ENCODE results near the gene RALGPS2. TPM values are rescaled to one million over a fixed set of nuclear protein-coding genes. Genes with fewer than 3 reads are reported as not detected.

The RALGPS2 gene
- total RNA-seq, 1 donor from 2014 or later = 207 TPM

DNA sequence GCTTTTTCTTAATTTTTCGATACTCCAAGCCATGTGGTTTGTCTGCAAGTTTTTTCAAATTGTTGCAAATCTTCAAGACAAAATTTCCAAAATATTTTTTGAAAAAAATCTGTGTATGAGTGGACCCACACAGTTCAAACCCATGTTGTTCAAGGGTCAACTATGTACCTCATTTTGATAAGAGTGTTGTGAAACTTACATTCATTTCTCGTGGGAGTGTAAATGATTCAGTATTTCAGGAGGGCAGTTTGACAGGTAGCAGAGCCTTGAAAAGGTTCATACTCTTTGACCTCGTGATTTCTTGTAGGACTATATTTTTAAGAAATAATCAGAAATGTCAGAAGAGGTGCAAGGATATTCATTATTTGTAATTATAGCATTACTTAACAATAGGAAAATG lies 77.8 kb downstream of the RALGPS2 start:
- no peaks in the 10 kb centered on the region for H3K9me3 Mint-ChIP-seq
- POLR2A ChIA-PET = no interaction called here
- TF ChIP-seq, protein P1, sequence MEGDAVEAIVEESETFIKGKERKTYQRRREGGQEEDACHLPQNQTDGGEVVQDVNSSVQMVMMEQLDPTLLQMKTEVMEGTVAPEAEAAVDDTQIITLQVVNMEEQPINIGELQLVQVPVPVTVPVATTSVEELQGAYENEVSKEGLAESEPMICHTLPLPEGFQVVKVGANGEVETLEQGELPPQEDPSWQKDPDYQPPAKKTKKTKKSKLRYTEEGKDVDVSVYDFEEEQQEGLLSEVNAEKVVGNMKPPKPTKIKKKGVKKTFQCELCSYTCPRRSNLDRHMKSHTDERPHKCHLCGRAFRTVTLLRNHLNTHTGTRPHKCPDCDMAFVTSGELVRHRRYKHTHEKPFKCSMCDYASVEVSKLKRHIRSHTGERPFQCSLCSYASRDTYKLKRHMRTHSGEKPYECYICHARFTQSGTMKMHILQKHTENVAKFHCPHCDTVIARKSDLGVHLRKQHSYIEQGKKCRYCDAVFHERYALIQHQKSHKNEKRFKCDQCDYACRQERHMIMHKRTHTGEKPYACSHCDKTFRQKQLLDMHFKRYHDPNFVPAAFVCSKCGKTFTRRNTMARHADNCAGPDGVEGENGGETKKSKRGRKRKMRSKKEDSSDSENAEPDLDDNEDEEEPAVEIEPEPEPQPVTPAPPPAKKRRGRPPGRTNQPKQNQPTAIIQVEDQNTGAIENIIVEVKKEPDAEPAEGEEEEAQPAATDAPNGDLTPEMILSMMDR (IDR thresholded peaks at IDR 0.05) = no peak
- intact Hi-C loops (cut with micrococcal nuclease) = no loop called here
- peaks cover 45% of the 10 kb centered on the region for H3K4me1 Mint-ChIP-seq
- H3K4me3 Mint-ChIP-seq = no peak overlapping the region
- H3K27me3 Mint-ChIP-seq = no peaks in the 10 kb centered on the region
- H3K27ac Mint-ChIP-seq = peak overlapping the region; percentile 46
- ATAC-seq (ENCODE audit: low read depth) (no peak), DNase-seq (no peak)
- CTCF ChIA-PET = interaction anchor here (0.9 kb wide), 1 partner anchor 260 kb away, joined by 4 read pairs; no protein-coding TSS in a partner anchor
- peaks cover 59% of the 10 kb centered on the region for H3K36me3 Mint-ChIP-seq (ENCODE audit: low read depth)

DNA sequence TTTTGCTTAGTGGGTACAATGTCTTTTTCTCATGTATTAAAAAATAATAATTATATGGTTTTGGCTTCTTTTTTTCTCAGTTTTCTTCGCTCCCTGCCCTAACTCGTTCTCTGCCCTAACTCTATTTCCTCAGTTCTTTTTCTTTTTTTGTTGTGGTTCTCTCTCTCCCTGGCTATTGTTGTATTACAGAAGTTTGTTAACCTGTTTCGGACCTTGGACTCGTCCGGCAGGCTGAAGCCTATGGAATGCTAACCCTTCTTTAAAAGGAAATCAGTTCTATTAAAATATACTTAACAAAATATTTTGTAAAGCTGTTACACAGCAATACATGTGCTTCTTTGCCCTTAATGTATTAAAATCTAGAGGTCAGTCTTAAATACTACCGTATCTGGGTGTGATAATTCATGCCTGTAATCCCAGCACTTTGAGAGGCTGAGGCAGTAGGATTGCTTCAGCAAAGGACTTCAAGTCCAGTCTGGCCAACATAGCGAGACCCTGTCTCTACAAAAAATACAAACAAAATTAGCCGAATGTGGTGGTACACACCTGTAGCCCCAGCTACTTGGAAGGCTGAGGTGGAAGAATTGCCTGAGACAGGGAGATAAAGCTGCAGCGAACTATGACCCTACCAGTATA lies 81.7 kb downstream of the RALGPS2 start:
- ChIA-PET POLR2A (no interaction called here), CTCF (no interaction called here)
- no peaks in the 10 kb centered on the region for H3K27me3 Mint-ChIP-seq

DNA sequence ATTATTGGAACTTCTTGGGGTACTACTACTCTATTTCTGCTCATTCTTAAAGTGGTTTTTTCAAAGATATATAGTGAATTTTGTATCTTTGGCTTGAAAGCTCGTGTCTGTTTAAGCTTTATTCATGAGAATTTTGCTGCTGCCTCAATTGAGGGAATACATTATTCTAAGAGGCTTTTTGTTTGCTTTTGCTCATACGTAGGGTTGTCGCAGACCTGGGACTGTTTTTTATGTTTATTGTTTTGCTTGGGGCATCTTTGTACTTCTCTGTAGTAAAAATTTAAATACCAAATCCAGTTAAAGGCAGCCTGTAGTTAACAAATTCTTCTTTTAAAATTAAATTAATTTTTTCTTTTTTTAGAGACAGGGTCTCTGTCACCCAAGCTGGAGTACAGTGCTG lies 83.5 kb downstream of the RALGPS2 start:
- Mint-ChIP-seq H3K9me3 (no peaks in the 10 kb centered on the region), H3K4me1 (peaks cover 46% of the 10 kb centered on the region), H3K27me3 (no peaks in the 10 kb centered on the region), H3K36me3 (ENCODE audit: low read depth) (peaks cover 54% of the 10 kb centered on the region), H3K27ac (no peak overlapping the region), H3K4me3 (no peak overlapping the region)
- POLR2A ChIA-PET = interaction anchor here (1.1 kb wide), 1 partner anchor 11 kb away, joined by 3 read pairs; no protein-coding TSS in a partner anchor
- ATAC-seq (ENCODE audit: low read depth) (no peak), DNase-seq (no peak)
- intact Hi-C loops (cut with micrococcal nuclease) = no loop called here
- TF ChIP-seq, protein P1 (IDR thresholded peaks at IDR 0.05) = no peak
- CTCF ChIA-PET = no interaction called here

More for the DNA sequence above, 81.7 kb downstream of the RALGPS2 start:
- DNase-seq = no peak
- no peaks in the 10 kb centered on the region for H3K9me3 Mint-ChIP-seq
- H3K36me3 Mint-ChIP-seq (ENCODE audit: low read depth) = peaks cover 50% of the 10 kb centered on the region
- intact Hi-C loops (cut with micrococcal nuclease) = loop anchor here (1.0 to 2.0 kb wide), 3 partner anchors 7 to 14 kb away; no protein-coding TSS in a partner anchor
- no peak overlapping the region for H3K4me3 Mint-ChIP-seq
- peak overlapping the region; percentile 68 for H3K27ac Mint-ChIP-seq
- peaks cover 40% of the 10 kb centered on the region for H3K4me1 Mint-ChIP-seq
- TF ChIP-seq, protein P1 (IDR thresholded peaks at IDR 0.05) = no peak
- no peak for ATAC-seq (ENCODE audit: low read depth)

DNA sequence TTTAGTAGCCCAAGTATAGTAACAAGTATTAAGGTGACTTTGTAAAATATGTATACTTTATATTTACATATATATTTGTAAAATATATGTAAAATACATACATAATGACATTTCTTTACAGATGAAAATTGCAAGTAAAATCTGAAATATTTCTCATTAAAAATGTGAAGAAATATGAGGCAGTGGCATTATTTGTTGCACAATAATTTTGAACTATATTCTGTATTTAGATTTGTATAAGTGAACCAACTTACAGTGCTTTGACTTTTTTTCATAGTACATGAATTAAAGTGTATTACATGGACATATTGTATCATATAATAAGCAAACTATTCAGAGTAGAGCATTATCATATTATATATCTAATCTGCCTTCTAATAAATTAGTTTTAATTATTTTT lies 85.5 kb downstream of the RALGPS2 start:
- DNase-seq = no peak
- intact Hi-C loops (cut with micrococcal nuclease) = loop anchor here (5.0 kb wide), 1 partner anchor 37 kb away; no protein-coding TSS in a partner anchor
- H3K9me3 Mint-ChIP-seq = no peaks in the 10 kb centered on the region
- TF ChIP-seq, protein P1 (IDR thresholded peaks at IDR 0.05) = no peak
- no peak overlapping the region for H3K27ac Mint-ChIP-seq
- peaks cover 62% of the 10 kb centered on the region for H3K36me3 Mint-ChIP-seq (ENCODE audit: low read depth)
- H3K4me1 Mint-ChIP-seq = peaks cover 53% of the 10 kb centered on the region
- no peak overlapping the region for H3K4me3 Mint-ChIP-seq
- ChIA-PET POLR2A (interaction anchor here (0.6 to 0.7 kb wide), 2 partner anchors 18 to 279 kb away, joined by 3 to 4 read pairs; no protein-coding TSS in a partner anchor), CTCF (interaction anchor here (1.4 kb wide), 1 partner anchor 9 kb away, joined by 4 read pairs; no protein-coding TSS in a partner anchor)
- ATAC-seq (ENCODE audit: low read depth) = no peak
- H3K27me3 Mint-ChIP-seq = no peaks in the 10 kb centered on the region

DNA sequence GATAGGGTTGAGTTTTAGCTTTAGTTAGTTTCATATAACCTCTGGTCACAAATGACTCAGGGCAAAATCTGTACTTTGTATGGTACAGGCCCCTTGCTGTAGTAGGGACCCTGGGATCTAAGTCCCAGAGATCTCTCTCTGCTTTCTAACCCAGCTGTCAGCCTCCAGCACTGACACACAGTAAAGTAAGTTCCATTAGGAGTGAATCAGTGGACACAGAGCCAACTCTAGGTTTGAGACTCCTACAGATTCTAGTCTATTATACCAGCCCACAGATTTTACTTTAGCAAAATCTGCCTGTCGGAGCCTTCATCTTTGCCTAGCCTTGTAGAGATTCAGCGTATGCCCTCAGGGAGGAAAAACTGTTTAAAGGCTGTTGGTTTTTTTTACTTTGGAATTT lies 93.4 kb downstream of the RALGPS2 start:
- no peak for DNase-seq
- intact Hi-C loops (cut with micrococcal nuclease) = no loop called here
- Mint-ChIP-seq H3K4me1 (peaks cover 57% of the 10 kb centered on the region), H3K27me3 (no peaks in the 10 kb centered on the region), H3K4me3 (no peak overlapping the region), H3K9me3 (no peaks in the 10 kb centered on the region), H3K27ac (peak overlapping the region; percentile 89), H3K36me3 (ENCODE audit: low read depth) (peaks cover 73% of the 10 kb centered on the region)
- POLR2A ChIA-PET = interaction anchor here (0.6 kb wide), 1 partner anchor 57 kb away, joined by 5 read pairs; no protein-coding TSS in a partner anchor
- CTCF ChIA-PET = interaction anchor here (1.7 kb wide), 1 partner anchor 275 kb away, joined by 7 read pairs; no protein-coding TSS in a partner anchor
- TF ChIP-seq, protein P1 (IDR thresholded peaks at IDR 0.05) = no peak
- ATAC-seq (ENCODE audit: low read depth) = no peak
